ENCODE measurements around the gene FAM20C. TPM values are rescaled to one million over a fixed set of nuclear protein-coding genes. Genes with fewer than 3 reads are reported as not detected.

Gene FAM20C
- total RNA-seq, 2 donors from 2014 or later: 37.8 to 62.0 TPM

GRCh38 chr7:190196-190595, 2.2 kb upstream of the FAM20C start:
- no peaks in the 10 kb centered on the region for H3K27me3 ChIP-seq (replicated peaks; ENCODE audit: insufficient read depth)
- no peaks in the 10 kb centered on the region for H3K9me3 ChIP-seq
- DNase-seq (ENCODE audit: low spot score): no peak
- TF ChIP-seq POLR2AphosphoS5 (IDR thresholded peaks at IDR 0.05): no peak
- TF ChIP-seq CTCF (IDR thresholded peaks at IDR 0.05): no peak
- TF ChIP-seq POLR2A (IDR thresholded peaks at IDR 0.05): no peak
- WGBS: 79% methylated on average over 21 of the region's 21 CpGs
- no peaks in the 10 kb centered on the region for H3K36me3 ChIP-seq
- H3K4me1 ChIP-seq (replicated peaks): peaks cover 6% of the 10 kb centered on the region
- intact Hi-C loops (cut with DNase I): loop anchor here (5.0 kb wide), 1 partner anchor 42 kb away; no protein-coding TSS in a partner anchor
- no peak overlapping the region for H3K4me3 ChIP-seq
- H3K27ac ChIP-seq: no peak overlapping the region

GRCh38 chr7:191105-191980, 1.0 kb upstream of the FAM20C start:
- peaks cover 0 to 4% of the 10 kb centered on the region in 2 donors for H3K36me3 ChIP-seq
- peak; percentile 26 for DNase-seq (ENCODE audit: low spot score)
- WGBS: 23% methylated on average over 29 of the region's 34 CpGs
- intact Hi-C loops (cut with DNase I): loop anchor here (5.0 kb wide), 1 partner anchor 41 kb away; no protein-coding TSS in a partner anchor
- no peaks in the 10 kb centered on the region for H3K9me3 ChIP-seq
- no peaks in the 10 kb centered on the region for H3K27me3 ChIP-seq (replicated peaks; ENCODE audit: insufficient read depth)
- TF ChIP-seq POLR2A (IDR thresholded peaks at IDR 0.05): no peak
- TF ChIP-seq CTCF (IDR thresholded peaks at IDR 0.05): no peak
- no peak for TF ChIP-seq POLR2AphosphoS5 (IDR thresholded peaks at IDR 0.05)
- peaks cover 6% of the 10 kb centered on the region for H3K4me1 ChIP-seq (replicated peaks)
- H3K4me3 ChIP-seq: peak overlapping the region; percentile 52 to 73
- H3K27ac ChIP-seq: peak overlapping the region; percentile 84 to 89

GRCh38 chr7:192701-193480, 520 bp downstream of the FAM20C start:
- Histone ChIP-seq H3K4me1 (replicated peaks) (peaks cover 6% of the 10 kb centered on the region), H3K9me3 (no peaks in the 10 kb centered on the region), H3K27me3 (replicated peaks; ENCODE audit: insufficient read depth) (no peaks in the 10 kb centered on the region), H3K4me3 (peak overlapping the region; percentile 52 to 73), H3K27ac (peak overlapping the region; percentile 84 to 89), H3K36me3 (peaks cover 0 to 7% of the 10 kb centered on the region in 2 donors)
- TF ChIP-seq POLR2AphosphoS5 (IDR thresholded peaks at IDR 0.05) (no peak), CTCF (IDR thresholded peaks at IDR 0.05) (no peak), POLR2A (IDR thresholded peaks at IDR 0.05) (no peak)
- whole genome bisulfite sequencing: 1% methylated on average over 24 of the region's 119 CpGs
- intact Hi-C loops (cut with DNase I): loop anchor here (2.0 to 5.0 kb wide), 2 partner anchors 39 to 44 kb away; no protein-coding TSS in a partner anchor
- DNase-seq (ENCODE audit: low spot score): no peak

- WGBS: 4% methylated on average over 48 of the region's 57 CpGs
- DNase-seq (ENCODE audit: low spot score): no peak
- H3K4me1 ChIP-seq (replicated peaks): peaks cover 6% of the 10 kb centered on the region
- H3K36me3 ChIP-seq: peaks cover 0 to 7% of the 10 kb centered on the region in 2 donors
- intact Hi-C loops (cut with DNase I): loop anchor here (2.0 to 5.0 kb wide), 2 partner anchors 39 to 45 kb away; no protein-coding TSS in a partner anchor
- H3K27me3 ChIP-seq (replicated peaks; ENCODE audit: insufficient read depth): no peaks in the 10 kb centered on the region
- H3K27ac ChIP-seq: peak overlapping the region; percentile 43 to 89
- no peak for TF ChIP-seq CTCF (IDR thresholded peaks at IDR 0.05)
- no peak for TF ChIP-seq POLR2A (IDR thresholded peaks at IDR 0.05)
- no peak for TF ChIP-seq POLR2AphosphoS5 (IDR thresholded peaks at IDR 0.05)
- H3K4me3 ChIP-seq: peak overlapping the region; percentile 52 to 73
- no peaks in the 10 kb centered on the region for H3K9me3 ChIP-seq
These were observed 1.3 kb downstream of the FAM20C start for GRCh38 chr7:193481-194251.

All from prostate gland (tissue), 2 donors.